ENCODE results near the gene TIGIT. TPM values are rescaled to one million over a fixed set of nuclear protein-coding genes. Genes with fewer than 3 reads are reported as not detected.

TIGIT gene
- total RNA-seq, 1 experiment from 2014 or later, result 1.2 TPM

DNA sequence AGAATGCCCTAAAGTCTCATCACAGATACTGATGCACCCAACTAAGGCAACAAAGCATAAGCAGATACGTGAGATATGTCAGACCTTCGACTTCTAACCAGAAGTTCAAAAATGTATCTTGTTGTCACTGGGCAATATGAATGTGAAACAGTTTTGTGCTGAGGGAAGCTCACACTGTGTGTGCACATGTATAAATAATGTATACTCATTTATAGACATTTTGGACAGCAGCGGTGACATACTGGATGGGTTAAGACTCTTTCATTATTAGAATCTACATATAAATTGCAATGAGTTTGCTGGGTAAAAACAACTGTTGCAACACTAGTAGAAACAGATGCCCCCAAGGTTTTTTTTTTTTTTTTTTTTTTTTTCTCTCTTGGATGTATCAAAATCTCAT lies 37.9 kb downstream of the TIGIT start:
- Histone ChIP-seq H3K27me3 (ENCODE audit: low read length) (no peaks in the 10 kb centered on the region), H4K20me1 (ENCODE audit: insufficient read depth, low read depth, low read length) (no peaks in the 10 kb centered on the region), H2AFZ (ENCODE audit: low read length) (no peak overlapping the region), H3K9me3 (ENCODE audit: low read length) (no peaks in the 10 kb centered on the region), H3K9me2 (replicated peaks; ENCODE audit: insufficient read depth, low read length) (no peaks in the 10 kb centered on the region), H3K9ac (ENCODE audit: low read length) (no peak overlapping the region), H3K27ac (ENCODE audit: low read length) (no peak overlapping the region), H3K4me2 (ENCODE audit: low read depth, low read length, poor library complexity, severe bottlenecking) (no peak overlapping the region), H3K4me3 (ENCODE audit: low read length) (no peak overlapping the region), H3K79me2 (ENCODE audit: low read length) (no peaks in the 10 kb centered on the region), H3K36me3 (ENCODE audit: insufficient read depth, low read length) (no peaks in the 10 kb centered on the region), H3K4me1 (ENCODE audit: low read length) (peaks cover 15% of the 10 kb centered on the region)
- DNase-seq, result no peak

- Histone ChIP-seq H3K27ac (ENCODE audit: low read length) (no peak overlapping the region), H2AFZ (ENCODE audit: low read length) (0 out of 2 replicates have a peak overlapping the region, but pooled peaks have one; percentile 7), H3K4me2 (ENCODE audit: low read depth, low read length, poor library complexity, severe bottlenecking) (peak overlapping the region; percentile 22)
These were observed 38.7 kb downstream of the TIGIT start for GRCh38 chr3:114332342-114333179.

GRCh38 chr3:114333180-114333922 lies 39.5 kb downstream of the TIGIT start:
- H3K9ac ChIP-seq (ENCODE audit: low read length), result no peak overlapping the region
- H3K27ac ChIP-seq (ENCODE audit: low read length), result no peak overlapping the region
- H4K20me1 ChIP-seq (ENCODE audit: insufficient read depth, low read depth, low read length), result no peaks in the 10 kb centered on the region
- peaks cover 15% of the 10 kb centered on the region for H3K4me1 ChIP-seq (ENCODE audit: low read length)
- no peak overlapping the region for H3K4me3 ChIP-seq (ENCODE audit: low read length)
- no peaks in the 10 kb centered on the region for H3K27me3 ChIP-seq (ENCODE audit: low read length)
- H3K79me2 ChIP-seq (ENCODE audit: low read length), result no peaks in the 10 kb centered on the region
- DNase-seq, result no peak
- no peaks in the 10 kb centered on the region for H3K36me3 ChIP-seq (ENCODE audit: insufficient read depth, low read length)
- H3K9me2 ChIP-seq (replicated peaks; ENCODE audit: insufficient read depth, low read length), result no peaks in the 10 kb centered on the region
- 0 out of 2 replicates have a peak overlapping the region, but pooled peaks have one; percentile 7 for H2AFZ ChIP-seq (ENCODE audit: low read length)
- H3K4me2 ChIP-seq (ENCODE audit: low read depth, low read length, poor library complexity, severe bottlenecking), result peak overlapping the region; percentile 22
- no peaks in the 10 kb centered on the region for H3K9me3 ChIP-seq (ENCODE audit: low read length)

More at GRCh38 chr3:114332342-114333179, 38.7 kb downstream of the TIGIT start:
- Histone ChIP-seq H3K9ac (ENCODE audit: low read length) (no peak overlapping the region), H3K9me3 (ENCODE audit: low read length) (no peaks in the 10 kb centered on the region), H3K4me1 (ENCODE audit: low read length) (peaks cover 15% of the 10 kb centered on the region), H4K20me1 (ENCODE audit: insufficient read depth, low read depth, low read length) (no peaks in the 10 kb centered on the region), H3K27me3 (ENCODE audit: low read length) (no peaks in the 10 kb centered on the region), H3K4me3 (ENCODE audit: low read length) (no peak overlapping the region), H3K36me3 (ENCODE audit: insufficient read depth, low read length) (no peaks in the 10 kb centered on the region), H3K79me2 (ENCODE audit: low read length) (no peaks in the 10 kb centered on the region), H3K9me2 (replicated peaks; ENCODE audit: insufficient read depth, low read length) (no peaks in the 10 kb centered on the region)
- no peak for DNase-seq

GRCh38 chr3:114333923-114334240 lies 40.1 kb downstream of the TIGIT start:
- no peaks in the 10 kb centered on the region for H3K27me3 ChIP-seq (ENCODE audit: low read length)
- H3K9ac ChIP-seq (ENCODE audit: low read length), result no peak overlapping the region
- no peaks in the 10 kb centered on the region for H3K79me2 ChIP-seq (ENCODE audit: low read length)
- no peak overlapping the region for H3K27ac ChIP-seq (ENCODE audit: low read length)
- H4K20me1 ChIP-seq (ENCODE audit: insufficient read depth, low read depth, low read length), result no peaks in the 10 kb centered on the region
- H3K4me2 ChIP-seq (ENCODE audit: low read depth, low read length, poor library complexity, severe bottlenecking), result no peak overlapping the region
- no peaks in the 10 kb centered on the region for H3K9me3 ChIP-seq (ENCODE audit: low read length)
- H3K36me3 ChIP-seq (ENCODE audit: insufficient read depth, low read length), result no peaks in the 10 kb centered on the region
- DNase-seq, result no peak
- no peaks in the 10 kb centered on the region for H3K9me2 ChIP-seq (replicated peaks; ENCODE audit: insufficient read depth, low read length)
- peaks cover 15% of the 10 kb centered on the region for H3K4me1 ChIP-seq (ENCODE audit: low read length)
- H3K4me3 ChIP-seq (ENCODE audit: low read length), result no peak overlapping the region
- no peak overlapping the region for H2AFZ ChIP-seq (ENCODE audit: low read length)

DNA sequence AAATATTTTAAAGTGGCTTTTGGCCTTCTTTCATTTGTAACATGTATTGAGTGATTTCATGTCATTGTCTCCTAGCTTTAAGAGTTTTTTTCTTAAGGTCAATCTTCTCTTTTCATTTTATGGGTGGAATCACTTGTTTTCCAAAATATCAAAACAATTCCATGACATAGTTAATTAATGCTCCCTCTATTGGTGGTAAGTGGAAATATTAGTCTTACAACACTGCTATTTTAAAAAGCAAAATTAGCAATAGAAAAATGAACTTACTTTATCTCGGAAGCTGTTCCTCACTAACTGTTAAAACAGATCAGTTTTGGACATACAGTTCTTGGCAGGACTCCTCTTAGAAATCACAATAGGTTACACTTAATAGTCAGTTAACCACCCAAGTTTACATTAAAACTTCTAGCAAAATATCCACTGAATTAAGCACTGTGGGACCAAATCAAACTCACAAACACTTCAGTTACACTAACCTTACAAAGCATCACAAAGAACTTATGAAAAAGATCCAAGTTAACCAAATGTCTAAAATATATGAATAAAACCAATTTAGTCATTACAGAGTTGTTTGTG lies 42.4 kb downstream of the TIGIT start:
- Histone ChIP-seq H4K20me1 (ENCODE audit: insufficient read depth, low read depth, low read length) (no peaks in the 10 kb centered on the region), H3K4me3 (ENCODE audit: low read length) (no peak overlapping the region), H3K9me2 (replicated peaks; ENCODE audit: insufficient read depth, low read length) (no peaks in the 10 kb centered on the region), H3K4me1 (ENCODE audit: low read length) (peaks cover 15% of the 10 kb centered on the region), H3K9ac (ENCODE audit: low read length) (no peak overlapping the region), H3K27ac (ENCODE audit: low read length) (no peak overlapping the region), H3K79me2 (ENCODE audit: low read length) (no peaks in the 10 kb centered on the region), H3K9me3 (ENCODE audit: low read length) (no peaks in the 10 kb centered on the region), H3K36me3 (ENCODE audit: insufficient read depth, low read length) (no peaks in the 10 kb centered on the region), H2AFZ (ENCODE audit: low read length) (no peak overlapping the region), H3K4me2 (ENCODE audit: low read depth, low read length, poor library complexity, severe bottlenecking) (no peak overlapping the region), H3K27me3 (ENCODE audit: low read length) (no peaks in the 10 kb centered on the region)
- no peak for DNase-seq

DNA sequence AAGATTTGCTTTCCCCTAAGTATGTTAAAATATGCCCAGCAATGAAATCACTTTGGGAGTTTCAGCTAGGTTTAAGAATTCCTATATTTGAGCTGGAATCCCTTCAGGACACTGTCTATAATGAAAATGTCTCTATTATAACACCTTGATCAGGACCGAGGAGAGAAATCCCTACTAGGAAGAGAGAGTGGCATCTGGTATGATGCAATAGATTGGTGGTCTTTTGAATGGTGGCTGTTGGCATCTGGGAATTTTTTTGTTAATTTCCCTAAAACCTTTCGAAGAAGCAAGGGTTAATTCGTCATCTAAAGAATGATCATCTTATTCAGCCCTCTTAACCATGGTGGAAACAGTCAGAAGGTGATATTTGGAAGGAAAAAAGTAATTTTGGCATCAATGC lies 43.0 kb downstream of the TIGIT start:
- no peak overlapping the region for H3K4me3 ChIP-seq (ENCODE audit: low read length)
- H2AFZ ChIP-seq (ENCODE audit: low read length), result no peak overlapping the region
- H3K36me3 ChIP-seq (ENCODE audit: insufficient read depth, low read length), result no peaks in the 10 kb centered on the region
- H3K9me3 ChIP-seq (ENCODE audit: low read length), result no peaks in the 10 kb centered on the region
- no peak overlapping the region for H3K4me2 ChIP-seq (ENCODE audit: low read depth, low read length, poor library complexity, severe bottlenecking)
- H3K27me3 ChIP-seq (ENCODE audit: low read length), result no peaks in the 10 kb centered on the region
- no peaks in the 10 kb centered on the region for H3K9me2 ChIP-seq (replicated peaks; ENCODE audit: insufficient read depth, low read length)
- peaks cover 15% of the 10 kb centered on the region for H3K4me1 ChIP-seq (ENCODE audit: low read length)
- H3K27ac ChIP-seq (ENCODE audit: low read length), result no peak overlapping the region
- no peaks in the 10 kb centered on the region for H4K20me1 ChIP-seq (ENCODE audit: insufficient read depth, low read depth, low read length)
- no peaks in the 10 kb centered on the region for H3K79me2 ChIP-seq (ENCODE audit: low read length)
- DNase-seq, result no peak
- no peak overlapping the region for H3K9ac ChIP-seq (ENCODE audit: low read length)

- H3K4me2 ChIP-seq (ENCODE audit: low read depth, low read length, poor library complexity, severe bottlenecking), result no peak overlapping the region
- H3K4me3 ChIP-seq (ENCODE audit: low read length), result no peak overlapping the region
- no peaks in the 10 kb centered on the region for H3K79me2 ChIP-seq (ENCODE audit: low read length)
- no peaks in the 10 kb centered on the region for H4K20me1 ChIP-seq (ENCODE audit: insufficient read depth, low read depth, low read length)
- H3K4me1 ChIP-seq (ENCODE audit: low read length), result no peaks in the 10 kb centered on the region
- DNase-seq, result no peak
- H2AFZ ChIP-seq (ENCODE audit: low read length), result no peak overlapping the region
- no peaks in the 10 kb centered on the region for H3K9me3 ChIP-seq (ENCODE audit: low read length)
- no peak overlapping the region for H3K27ac ChIP-seq (ENCODE audit: low read length)
- no peaks in the 10 kb centered on the region for H3K36me3 ChIP-seq (ENCODE audit: insufficient read depth, low read length)
- no peaks in the 10 kb centered on the region for H3K9me2 ChIP-seq (replicated peaks; ENCODE audit: insufficient read depth, low read length)
- H3K27me3 ChIP-seq (ENCODE audit: low read length), result no peaks in the 10 kb centered on the region
- H3K9ac ChIP-seq (ENCODE audit: low read length), result no peak overlapping the region
These were observed 45.0 kb downstream of the TIGIT start for GRCh38 chr3:114338651-114339357.

DNA sequence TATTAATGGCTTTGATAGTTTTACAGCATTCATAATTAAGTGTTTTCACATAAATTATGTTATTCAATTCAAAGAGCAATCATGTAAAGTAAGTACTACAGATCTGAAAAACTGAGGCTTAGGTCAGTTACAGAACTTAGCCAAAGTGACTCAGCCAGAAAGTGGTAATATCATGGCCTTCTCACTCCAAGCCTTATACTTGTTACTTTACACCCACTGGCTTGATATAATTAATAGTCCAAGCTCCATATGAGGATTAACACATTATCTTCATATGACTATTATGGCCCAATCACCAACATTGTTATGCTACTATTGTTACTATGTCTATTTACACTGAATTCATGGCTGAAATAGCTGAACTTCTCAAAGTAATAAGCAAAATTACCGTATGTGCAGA lies 50.7 kb downstream of the TIGIT start:
- H3K4me2 ChIP-seq (ENCODE audit: low read depth, low read length, poor library complexity, severe bottlenecking), result no peak overlapping the region
- no peaks in the 10 kb centered on the region for H3K79me2 ChIP-seq (ENCODE audit: low read length)
- H3K27ac ChIP-seq (ENCODE audit: low read length), result no peak overlapping the region
- no peak for DNase-seq
- H3K9me3 ChIP-seq (ENCODE audit: low read length), result no peaks in the 10 kb centered on the region
- H3K36me3 ChIP-seq (ENCODE audit: insufficient read depth, low read length), result no peaks in the 10 kb centered on the region
- no peaks in the 10 kb centered on the region for H3K4me1 ChIP-seq (ENCODE audit: low read length)
- no peaks in the 10 kb centered on the region for H3K9me2 ChIP-seq (replicated peaks; ENCODE audit: insufficient read depth, low read length)
- H2AFZ ChIP-seq (ENCODE audit: low read length), result no peak overlapping the region
- no peaks in the 10 kb centered on the region for H3K27me3 ChIP-seq (ENCODE audit: low read length)
- H4K20me1 ChIP-seq (ENCODE audit: insufficient read depth, low read depth, low read length), result no peaks in the 10 kb centered on the region
- no peak overlapping the region for H3K9ac ChIP-seq (ENCODE audit: low read length)
- H3K4me3 ChIP-seq (ENCODE audit: low read length), result no peak overlapping the region
